HepG2 (cell line): ENCODE data around the gene RITA1. TPM values are rescaled to one million over a fixed set of nuclear protein-coding genes. Genes with fewer than 3 reads are reported as not detected.

Experiments used
- CREB3 ChIP-seq: sonication (generic); formaldehyde crosslinking; IDR thresholded peaks from 2 replicates; pipeline ENCODE4 v1.5.0; 2020; ENCODE audit warnings: missing genetic modification reagents
- EHMT2 ChIP-seq: fragments of 200-600 bp; sonication (generic); IDR thresholded peaks from 2 replicates; pipeline ENCODE4 v1.7.0; 2017; ENCODE audit warnings: antibody characterized with exemption, low read depth, low read length, borderline replicate concordance
- FOXA1 ChIP-seq, 2 experiments: fragments of 450-650 bp in 1 of 2; sonication (generic) in 1 of 2; formaldehyde crosslinking in 1 of 2; IDR thresholded peaks; 2 replicates each; pipeline versions ENCODE4 v1.4.0 to v1.6.1; 2016 to 2020; ENCODE audit warnings: missing genetic modification reagents in 1 of 2
- GABPB1 ChIP-seq: IDR thresholded peaks from 2 replicates; pipeline ENCODE4 v1.6.1; 2016; ENCODE audit warnings: mild to moderate bottlenecking, missing genetic modification reagents, moderate library complexity, missing compliant biosample characterization
- HNRNPK ChIP-seq: fragments of 200-400 bp; formaldehyde crosslinking; IDR thresholded peaks from 2 replicates; pipeline ENCODE4 v1.6.1; 2018; ENCODE audit warnings: low read length, low read depth, moderate library complexity, mild to moderate bottlenecking; ENCODE audit not compliant: poor library complexity, severe bottlenecking
- ISL2 ChIP-seq: sonication (generic); formaldehyde crosslinking; IDR thresholded peaks from 2 replicates; pipeline ENCODE4 v1.5.0; 2020; ENCODE audit warnings: missing genetic modification reagents
- JDP2 ChIP-seq: sonication (generic); formaldehyde crosslinking; IDR thresholded peaks from 2 replicates; pipeline ENCODE4 v1.8.1; 2022; ENCODE audit warnings: missing genetic modification reagents, borderline replicate concordance
- MYNN ChIP-seq: sonication (generic); formaldehyde crosslinking; IDR thresholded peaks from 2 replicates; pipeline ENCODE4 v1.4.0; 2020; ENCODE audit warnings: mild to moderate bottlenecking, low read depth, missing genetic modification reagents
- NCOA1 ChIP-seq: sonication (generic); formaldehyde crosslinking; IDR thresholded peaks from 2 replicates; pipeline ENCODE4 v1.9.0; 2021; ENCODE audit warnings: missing genetic modification reagents
- RFXANK ChIP-seq: IDR thresholded peaks from 2 replicates; pipeline ENCODE4 v1.6.1; 2016
- SALL1 ChIP-seq: sonication (generic); formaldehyde crosslinking; IDR thresholded peaks from 2 replicates; pipeline ENCODE4 v1.8.0; 2022; ENCODE audit warnings: mild to moderate bottlenecking, missing genetic modification reagents
- TAF15 ChIP-seq: fragments of 200-400 bp; formaldehyde crosslinking; IDR thresholded peaks from one replicate; pipeline ENCODE4 v1.6.1; 2018; ENCODE audit warnings: mild to moderate bottlenecking, low read depth, low read length; ENCODE audit not compliant: poor library complexity, severe bottlenecking
- ZNF251 ChIP-seq: sonication (generic); formaldehyde crosslinking; IDR thresholded peaks from 2 replicates; pipeline ENCODE4 v1.9.0; 2021; ENCODE audit warnings: mild to moderate bottlenecking, missing genetic modification reagents
- ZNF256 ChIP-seq: sonication (generic); formaldehyde crosslinking; conservative IDR thresholded peaks from 2 replicates; pipeline ENCODE4 v1.4.0; 2020; ENCODE audit warnings: missing genetic modification reagents
- ZNF496 ChIP-seq: sonication (generic); formaldehyde crosslinking; IDR thresholded peaks from 2 replicates; pipeline ENCODE4 v1.8.1; 2023; ENCODE audit warnings: mild to moderate bottlenecking, moderate library complexity, missing genetic modification reagents; ENCODE audit not compliant: insufficient replicate concordance
- ZNF503 ChIP-seq: sonication (generic); formaldehyde crosslinking; IDR thresholded peaks from 2 replicates; pipeline ENCODE4 v1.4.0; 2020; ENCODE audit warnings: missing genetic modification reagents
- ZNF549 ChIP-seq: sonication (generic); formaldehyde crosslinking; IDR thresholded peaks from 2 replicates; pipeline ENCODE4 v1.5.0; 2020; ENCODE audit warnings: missing genetic modification reagents
- ZNF576 ChIP-seq: sonication (generic); formaldehyde crosslinking; IDR thresholded peaks from 2 replicates; pipeline ENCODE4 v1.4.0; 2020; ENCODE audit warnings: mild to moderate bottlenecking, missing genetic modification reagents
- ZNF629 ChIP-seq: sonication (generic); formaldehyde crosslinking; conservative IDR thresholded peaks from 2 replicates; pipeline ENCODE4 v1.5.0; 2020; ENCODE audit warnings: missing genetic modification reagents
- ZNF737 ChIP-seq: sonication (generic); formaldehyde crosslinking; IDR thresholded peaks from 2 replicates; pipeline ENCODE4 v1.5.0; 2020; ENCODE audit warnings: missing genetic modification reagents, mild to moderate bottlenecking, borderline replicate concordance
- ZNF749 ChIP-seq: sonication (generic); formaldehyde crosslinking; IDR thresholded peaks from 2 replicates; pipeline ENCODE4 v1.8.0; 2022; ENCODE audit warnings: mild to moderate bottlenecking, missing genetic modification reagents, moderate library complexity, borderline replicate concordance
- ZNF75D ChIP-seq: sonication (generic); formaldehyde crosslinking; IDR thresholded peaks from 2 replicates; pipeline ENCODE4 v1.8.1; 2023; ENCODE audit warnings: missing genetic modification reagents, mild to moderate bottlenecking, borderline replicate concordance
- ZSCAN12 ChIP-seq: sonication (generic); formaldehyde crosslinking; IDR thresholded peaks from 2 replicates; pipeline ENCODE4 v1.9.0; 2021; ENCODE audit warnings: mild to moderate bottlenecking, missing genetic modification reagents
- ZXDC ChIP-seq: sonication (generic); formaldehyde crosslinking; IDR thresholded peaks from 2 replicates; pipeline ENCODE4 v1.5.0; 2020; ENCODE audit warnings: mild to moderate bottlenecking, missing genetic modification reagents
- polyA plus RNA-seq, 8 experiments: library from polyadenylated mRNA; depleted of rRNA in 3 of 8; stranded (reverse) in 7 of 8; unstranded in 1 of 8; fragments of >200 nt; fragmentation: Illumina TruSeq in 4 of 8; extraction: Trizol in 4 of 8; gene quantifications; 2 replicates each; pipeline versions ENCODE4 v1.2.1 to v1.2.3, GENCODE V29; 2011 to 2016; ENCODE audit warnings: low read depth in 4 of 8, missing spikeins in 1 of 8, mixed read lengths in 1 of 8; ENCODE audit not compliant: insufficient read depth in 1 of 8
- total RNA-seq, 5 experiments: library from RNA; depleted of rRNA; stranded (reverse); fragments of >200 nt; fragmentation: Illumina TruSeq; extraction: Trizol; gene quantifications; 2 replicates each; pipeline ENCODE4 v1.2.3, GENCODE V29; 2016; ENCODE audit warnings: low read depth in 1 of 5

The RITA1 gene
- total and polyA plus RNA-seq, 2 of the 13 experiments (the other 11 are each of a cell fraction or from before 2014, with no cell fraction given) = 12.4 to 28.9 TPM

GRCh38 chr12:113185180-113186032 lies at the start of gene RITA1, which contains the start of gene DDX54 (continued):
- TF ChIP-seq ZNF576 (no peak), RFXANK (CRISPR knock-in tag) (no peak), ISL2 (CRISPR knock-in tag) (peak; percentile 60), ZSCAN12 (peak; percentile 94), ZNF749 (CRISPR knock-in tag) (peak; percentile 83; the same call in 1 of the 2 replicates), SALL1 (CRISPR knock-in tag) (peak; percentile 67), MYNN (CRISPR knock-in tag) (peak; percentile 89; the same call in 1 of the 2 replicates), ZNF549 (CRISPR knock-in tag) (no peak), FOXA1 (IDR thresholded peaks at IDR 0.05) (no peak), FOXA1 (CRISPR knock-in tag; IDR thresholded peaks at IDR 0.05) (peak; percentile 42; the same call in 1 of the 2 replicates), ZNF503 (CRISPR knock-in tag) (peak; percentile 31; the same call in 1 of the 2 replicates), TAF15 (no peak), EHMT2 (no peak), CREB3 (CRISPR knock-in tag) (0 out of 2 replicates have a peak, but pooled peaks have one; percentile 37), NCOA1 (CRISPR knock-in tag) (no peak), GABPB1 (peak; percentile 84; the same call in 1 of the 2 replicates), ZNF75D (CRISPR knock-in tag) (no peak), ZXDC (CRISPR knock-in tag) (peak; percentile 89), ZNF737 (CRISPR knock-in tag) (no peak; the same call in 1 of the 2 replicates), ZNF629 (peak; percentile 67; the same call in 1 of the 2 replicates), ZNF251 (CRISPR knock-in tag) (no peak), JDP2 (peak; percentile 29; the same call in 1 of the 2 replicates), ZNF496 (CRISPR knock-in tag) (no peak), HNRNPK (peak; percentile 78), ZNF256 (CRISPR knock-in tag) (no peak; the same call in 1 of the 2 replicates)
